Measurements from ENCODE around the gene MYH14. TPM values are rescaled to one million over a fixed set of nuclear protein-coding genes. Genes with fewer than 3 reads are reported as not detected.
"Not testable (repeated sequence)": the region's sequence is repeated elsewhere in the genome, so short reads cannot be mapped to it uniquely, and the experiment has no call there.

The MYH14 gene
- total RNA-seq, 2 experiments from 2014 or later: not detected

DNA sequence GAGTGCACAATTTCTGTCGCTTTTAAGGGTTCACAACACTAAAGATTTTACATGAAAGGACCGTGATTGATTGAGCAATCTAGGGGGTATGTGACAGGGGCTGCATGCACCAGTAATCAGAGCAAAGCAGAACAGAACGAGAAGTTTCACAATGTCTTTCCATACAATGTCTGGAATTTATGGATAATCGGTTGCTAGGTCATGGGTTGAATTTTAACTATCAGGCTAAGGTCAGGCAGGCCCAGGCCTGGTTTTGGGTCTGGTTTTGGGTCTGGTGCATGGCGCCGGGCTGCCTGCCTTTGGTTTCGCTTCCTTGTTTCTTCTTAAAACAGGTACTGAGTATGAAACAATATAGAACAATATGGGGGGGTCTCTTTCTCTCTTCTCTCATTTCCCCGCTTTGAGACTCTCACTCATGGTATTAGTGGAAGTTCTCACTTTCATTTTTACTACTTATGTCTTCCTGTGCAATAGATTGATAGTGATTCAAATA is 143.7 kb downstream of the MYH14 start:
- CTCF ChIA-PET: interaction anchor here (1.4 to 2.7 kb wide), 3 partner anchors 11 to 113 kb away, joined by 5 to 18 read pairs (median 5); no protein-coding TSS in a partner anchor
- Mint-ChIP-seq H3K27ac (peak overlapping the region; percentile 83), H3K4me1 (peaks cover 44% of the 10 kb centered on the region), H3K4me3 (peak overlapping the region; percentile 35)
- intact Hi-C loops (cut with DNase I, micrococcal nuclease): loop anchor here in 1 of 2 experiments (1.0 kb wide), 3 partner anchors 14 to 46 kb away; no protein-coding TSS in a partner anchor
- ATAC-seq (peak; percentile 85), DNase-seq (peak; percentile 69)
- not testable (repeated sequence) for H3K36me3 Mint-ChIP-seq (ENCODE audit: low read depth); H3K9me3 Mint-ChIP-seq (ENCODE audit: low read depth); H3K27me3 Mint-ChIP-seq
- POLR2A ChIA-PET: interaction anchor here (0.7 to 1.5 kb wide), 2 partner anchors 10 to 17 kb away, joined by 3 read pairs; no protein-coding TSS in a partner anchor

- intact Hi-C loops (cut with DNase I, micrococcal nuclease): no loop called here
- H3K27me3 Mint-ChIP-seq: no peaks in the 10 kb centered on the region
- ChIA-PET CTCF (interaction anchor here (0.9 kb wide), 1 partner anchor 13 kb away, joined by 5 read pairs; no protein-coding TSS in a partner anchor), POLR2A (no interaction called here)
- no peak for DNase-seq
- H3K36me3 Mint-ChIP-seq (ENCODE audit: low read depth): peaks cover 3% of the 10 kb centered on the region
- no peak for ATAC-seq
- peak overlapping the region; percentile 29 for H3K27ac Mint-ChIP-seq
- no peaks in the 10 kb centered on the region for H3K9me3 Mint-ChIP-seq (ENCODE audit: low read depth)
- peaks cover 36% of the 10 kb centered on the region for H3K4me1 Mint-ChIP-seq
- no peak overlapping the region for H3K4me3 Mint-ChIP-seq
Measured at GRCh38 chr19:50349277-50350057, 146.0 kb downstream of the MYH14 start.

DNA sequence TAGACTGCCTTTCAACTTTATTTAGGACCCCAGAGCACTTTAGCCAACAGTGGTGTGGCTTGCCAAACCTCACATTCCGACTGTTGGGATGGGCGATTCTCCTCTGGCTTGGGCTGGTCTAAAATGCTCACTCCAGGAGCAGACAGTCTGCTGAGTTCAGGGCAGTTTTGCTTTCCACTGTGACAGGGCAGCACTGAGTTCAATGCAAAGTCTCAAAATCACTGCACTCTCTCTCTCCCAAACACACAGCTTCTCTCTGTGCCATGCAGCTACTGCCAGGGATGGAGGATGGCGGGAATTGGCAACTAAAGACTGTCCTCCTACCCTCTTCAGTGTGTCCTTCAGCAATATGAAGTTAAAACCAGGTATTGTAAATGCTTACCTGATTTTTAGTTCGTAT is 148.8 kb downstream of the MYH14 start:
- peaks cover 21% of the 10 kb centered on the region for H3K4me1 Mint-ChIP-seq
- H3K9me3 Mint-ChIP-seq (ENCODE audit: low read depth): no peaks in the 10 kb centered on the region
- H3K4me3 Mint-ChIP-seq: no peak overlapping the region
- no peaks in the 10 kb centered on the region for H3K36me3 Mint-ChIP-seq (ENCODE audit: low read depth)
- H3K27me3 Mint-ChIP-seq: peaks cover 3% of the 10 kb centered on the region
- no peak for DNase-seq
- ChIA-PET CTCF (interaction anchor here (1.6 kb wide), 1 partner anchor 63 kb away, joined by 4 read pairs; no protein-coding TSS in a partner anchor), POLR2A (no interaction called here)
- H3K27ac Mint-ChIP-seq: no peak overlapping the region
- intact Hi-C loops (cut with DNase I, micrococcal nuclease): no loop called here
- ATAC-seq: no peak

DNA sequence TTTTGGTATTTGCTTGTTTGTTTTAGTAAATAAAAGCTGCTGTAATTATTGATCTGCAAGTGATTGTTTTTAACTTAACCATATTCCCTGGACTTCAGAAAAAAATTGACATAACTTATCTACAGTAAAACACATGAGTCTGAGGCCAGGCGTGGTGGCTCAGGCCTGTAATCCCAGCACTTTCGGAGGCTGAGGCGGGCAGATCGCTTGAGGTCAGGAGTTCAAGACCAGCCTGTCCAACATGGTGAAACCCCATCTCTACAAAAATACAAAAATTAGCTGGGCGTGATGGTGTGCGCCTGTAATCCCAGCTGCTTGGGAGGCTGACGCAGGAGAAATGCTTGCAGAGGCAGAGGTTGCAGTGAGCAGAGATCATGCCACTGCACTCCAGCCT is 150.1 kb downstream of the MYH14 start:
- intact Hi-C loops (cut with DNase I, micrococcal nuclease); H3K27me3 Mint-ChIP-seq; H3K4me3 Mint-ChIP-seq; DNase-seq; ATAC-seq; H3K27ac Mint-ChIP-seq; H3K9me3 Mint-ChIP-seq (ENCODE audit: low read depth); H3K36me3 Mint-ChIP-seq (ENCODE audit: low read depth); POLR2A ChIA-PET: not testable (repeated sequence)
- CTCF ChIA-PET: interaction anchor here (0.6 to 1.6 kb wide), 3 partner anchors 41 to 208 kb away, joined by 3 to 4 read pairs (median 4); no protein-coding TSS in a partner anchor
- H3K4me1 Mint-ChIP-seq: peaks cover 15% of the 10 kb centered on the region

DNA sequence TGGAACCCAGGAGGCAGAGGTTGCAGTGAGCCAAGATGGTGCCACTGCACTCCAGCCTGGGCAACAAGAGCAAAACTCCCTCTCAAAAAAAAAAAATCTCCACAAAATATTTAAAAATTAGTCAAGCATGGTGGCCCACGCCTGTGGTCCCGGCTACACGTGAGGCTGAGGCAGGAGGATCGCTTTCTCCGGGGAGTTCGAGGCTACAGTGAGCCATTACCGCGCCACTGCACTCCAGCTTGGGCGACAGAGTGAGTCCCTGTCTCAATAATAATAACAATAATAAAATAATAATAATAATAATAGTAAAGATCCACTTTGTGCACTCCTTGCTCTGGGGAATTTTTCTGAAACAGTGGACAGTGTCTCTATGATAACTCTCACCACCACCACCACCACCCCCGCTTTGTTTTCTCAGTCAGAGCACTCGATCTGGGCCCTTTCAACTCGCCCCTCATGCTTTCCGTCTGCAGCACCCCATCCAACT is 153.3 kb downstream of the MYH14 start:
- Mint-ChIP-seq H3K27ac (peak overlapping the region; percentile 99), H3K36me3 (ENCODE audit: low read depth) (peaks cover 33% of the 10 kb centered on the region), H3K4me3 (peak overlapping the region; percentile 82), H3K4me1 (peaks cover 40% of the 10 kb centered on the region), H3K9me3 (ENCODE audit: low read depth) (peaks cover 4% of the 10 kb centered on the region), H3K27me3 (peaks cover 3% of the 10 kb centered on the region)
- intact Hi-C loops (cut with DNase I, micrococcal nuclease): loop anchor here (1.0 to 5.0 kb wide), 12 partner anchors 12 to 446 kb away; partner anchors contain the start of genes EMC10 (in 1 of the 2), GARIN5A (in 1 of the 2), JOSD2 (in 1 of the 2) and NR1H2 (in 1 of the 2)
- CTCF ChIA-PET: interaction anchor here (0.5 to 2.1 kb wide), 21 partner anchors 10 to 393 kb away, joined by 3 to 22 read pairs (median 4); partner anchors contain the start of genes JOSD2, KCNC3, NR1H2 and POLD1
- POLR2A ChIA-PET: interaction anchor here (0.6 to 1.4 kb wide), 4 partner anchors 9 to 122 kb away, joined by 3 to 4 read pairs (median 4); no protein-coding TSS in a partner anchor
- no peak for ATAC-seq
- DNase-seq: no peak

DNA sequence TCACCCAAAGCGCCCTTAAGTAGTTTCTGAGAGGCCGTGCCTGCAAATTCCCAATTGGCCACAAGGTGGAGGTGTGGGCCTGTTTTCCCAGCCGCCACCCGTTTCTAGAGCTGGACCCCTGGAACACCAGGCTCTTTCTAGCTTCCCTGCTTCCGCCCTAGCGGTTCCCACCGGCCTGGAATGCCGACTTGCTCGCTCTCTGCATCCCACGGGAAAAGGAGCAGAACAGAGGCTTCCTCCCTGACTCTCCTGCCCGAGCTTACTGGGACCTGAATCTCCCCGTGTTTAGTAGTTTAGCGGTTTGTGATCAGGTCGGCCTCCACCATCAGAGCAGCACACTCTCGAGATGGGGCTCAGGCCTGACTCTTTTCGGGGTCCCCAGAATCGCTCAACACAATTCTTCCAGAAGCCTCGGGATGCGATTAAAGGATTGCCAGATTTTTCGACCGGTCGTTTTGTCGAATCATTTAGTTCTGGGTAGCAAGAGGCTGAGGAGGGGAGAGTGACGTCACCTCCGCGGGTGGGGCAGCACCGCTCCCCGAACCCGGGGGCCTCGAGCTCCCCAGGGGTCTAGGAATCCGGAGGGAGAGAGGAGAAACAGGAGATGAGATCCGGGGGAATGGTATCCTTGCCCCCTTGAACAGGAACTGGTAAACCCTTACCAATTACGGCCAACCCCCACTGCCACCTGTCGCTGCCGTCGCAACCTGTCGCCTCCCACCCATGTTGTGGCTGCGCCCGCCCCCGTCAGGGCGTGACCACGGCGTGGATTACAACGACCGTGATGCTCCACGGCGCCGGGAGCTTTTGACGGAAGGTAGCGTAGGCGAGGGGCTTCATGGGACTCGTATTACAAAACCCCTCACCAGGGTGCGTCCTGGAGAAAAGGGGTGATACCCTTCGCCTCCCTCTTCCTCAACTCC is 154.0 kb downstream of the MYH14 start:
- Mint-ChIP-seq H3K4me1 (peaks cover 47% of the 10 kb centered on the region), H3K27me3 (peaks cover 3% of the 10 kb centered on the region), H3K9me3 (ENCODE audit: low read depth) (peaks cover 4% of the 10 kb centered on the region), H3K36me3 (ENCODE audit: low read depth) (peaks cover 39% of the 10 kb centered on the region), H3K27ac (peak overlapping the region; percentile 99), H3K4me3 (peak overlapping the region; percentile 82)
- ChIA-PET POLR2A (interaction anchor here (1.0 to 1.4 kb wide), 2 partner anchors 10 to 27 kb away, joined by 3 to 4 read pairs; no protein-coding TSS in a partner anchor), CTCF (interaction anchor here (0.5 to 2.1 kb wide), 29 partner anchors 9 to 392 kb away, joined by 3 to 22 read pairs (median 4); partner anchors contain the start of genes JOSD2, KCNC3, NR1H2 and POLD1)
- peak; percentile 93 for DNase-seq
- ATAC-seq: peak; percentile 62
- intact Hi-C loops (cut with DNase I, micrococcal nuclease): loop anchor here (1.0 to 5.0 kb wide), 12 partner anchors 11 to 445 kb away; partner anchors contain the start of genes EMC10 (in 1 of the 2), GARIN5A (in 1 of the 2), JOSD2 (in 1 of the 2) and NR1H2 (in 1 of the 2)

- peaks cover 3% of the 10 kb centered on the region for H3K27me3 Mint-ChIP-seq
- H3K4me1 Mint-ChIP-seq: peaks cover 58% of the 10 kb centered on the region
- ChIA-PET CTCF (interaction anchor here (0.6 to 2.1 kb wide), 7 partner anchors 12 to 197 kb away, joined by 3 to 22 read pairs (median 10); partner anchors contain the start of genes JOSD2, NR1H2 and POLD1), POLR2A (no interaction called here)
- intact Hi-C loops (cut with DNase I, micrococcal nuclease): loop anchor here in 1 of 2 experiments (5.0 kb wide), 2 partner anchors 424 to 444 kb away; no protein-coding TSS in a partner anchor
- DNase-seq: peak; percentile 87
- peaks cover 4% of the 10 kb centered on the region for H3K9me3 Mint-ChIP-seq (ENCODE audit: low read depth)
- peak overlapping the region; percentile 99 for H3K27ac Mint-ChIP-seq
- peak overlapping the region; percentile 82 for H3K4me3 Mint-ChIP-seq
- peak; percentile 7 for ATAC-seq
- H3K36me3 Mint-ChIP-seq (ENCODE audit: low read depth): peaks cover 39% of the 10 kb centered on the region
Measured at GRCh38 chr19:50358483-50359327, 155.3 kb downstream of the MYH14 start.

GRCh38 chr19:50359328-50359818 is 156.0 kb downstream of the MYH14 start:
- ChIA-PET POLR2A (no interaction called here), CTCF (interaction anchor here (0.5 kb wide), 1 partner anchor 10 kb away, joined by 3 read pairs; no protein-coding TSS in a partner anchor)
- Mint-ChIP-seq H3K27ac (peak overlapping the region; percentile 99), H3K27me3 (peaks cover 3% of the 10 kb centered on the region), H3K36me3 (ENCODE audit: low read depth) (peaks cover 39% of the 10 kb centered on the region), H3K4me3 (peak overlapping the region; percentile 82), H3K4me1 (peaks cover 63% of the 10 kb centered on the region), H3K9me3 (ENCODE audit: low read depth) (peaks cover 4% of the 10 kb centered on the region)
- ATAC-seq (no peak), DNase-seq (no peak)
- intact Hi-C loops (cut with DNase I, micrococcal nuclease): loop anchor here in 1 of 2 experiments (5.0 kb wide), 2 partner anchors 423 to 443 kb away; no protein-coding TSS in a partner anchor
